ENCODE data around the gene TTC7B. TPM values are rescaled to one million over a fixed set of nuclear protein-coding genes. Genes with fewer than 3 reads are reported as not detected.

The TTC7B gene
- polyA plus RNA-seq, 1 donor from 2014 or later: 19.9 TPM

GRCh38 chr14:90755661-90756304, 60.4 kb downstream of the TTC7B start:
- Histone ChIP-seq H4K20me1 (ENCODE audit: insufficient read depth) (no peaks in the 10 kb centered on the region), H3K27ac (ENCODE audit: low read length) (no peak overlapping the region), H3K9me3 (ENCODE audit: low read length) (no peaks in the 10 kb centered on the region), H3K9me2 (ENCODE audit: insufficient read depth, low read length) (no peaks in the 10 kb centered on the region), H2AFZ (ENCODE audit: low read depth, low read length) (no peak overlapping the region), H3K36me3 (ENCODE audit: insufficient read depth, low read length) (no peaks in the 10 kb centered on the region), H3K4me3 (ENCODE audit: low read length) (no peak overlapping the region), H3K4me2 (ENCODE audit: low read length) (no peak overlapping the region), H3F3A (ENCODE audit: insufficient read depth, low read length, poor library complexity, severe bottlenecking) (no peaks in the 10 kb centered on the region), H3K27me3 (ENCODE audit: insufficient read depth, low read depth, low read length) (no peaks in the 10 kb centered on the region), H3K79me2 (replicated peaks; ENCODE audit: insufficient read depth, low read length) (no peaks in the 10 kb centered on the region), H3K9ac (ENCODE audit: low read length) (no peak overlapping the region)
- TF ChIP-seq POLR2AphosphoS5 (IDR thresholded peaks at IDR 0.05) (no peak), CTCF (IDR thresholded peaks at IDR 0.05; ENCODE audit: poor library complexity, severe bottlenecking) (no peak), RAD21 (conservative IDR thresholded peaks at IDR 0.05) (no peak), EZH2 (IDR thresholded peaks at IDR 0.05; ENCODE audit: borderline replicate concordance, insufficient read depth, low read length, poor library complexity, severe bottlenecking) (no peak), SMC3 (conservative IDR thresholded peaks at IDR 0.05; ENCODE audit: poor library complexity) (no peak), TAF1 (IDR thresholded peaks at IDR 0.05; ENCODE audit: low read depth) (no peak), MXI1 (conservative IDR thresholded peaks at IDR 0.05; ENCODE audit: poor library complexity, severe bottlenecking) (no peak), EP300 (conservative IDR thresholded peaks at IDR 0.05; ENCODE audit: poor library complexity, severe bottlenecking) (no peak), REST (IDR thresholded peaks at IDR 0.05; ENCODE audit: borderline replicate concordance) (no peak)

- TF ChIP-seq TAF1 (IDR thresholded peaks at IDR 0.05; ENCODE audit: low read depth): no peak
- no peak for TF ChIP-seq MXI1 (conservative IDR thresholded peaks at IDR 0.05; ENCODE audit: poor library complexity, severe bottlenecking)
- no peak for TF ChIP-seq RAD21 (conservative IDR thresholded peaks at IDR 0.05)
- no peak for TF ChIP-seq POLR2AphosphoS5 (IDR thresholded peaks at IDR 0.05)
- TF ChIP-seq CTCF (IDR thresholded peaks at IDR 0.05; ENCODE audit: poor library complexity, severe bottlenecking): no peak
- TF ChIP-seq SMC3 (conservative IDR thresholded peaks at IDR 0.05; ENCODE audit: poor library complexity): no peak
- TF ChIP-seq REST (IDR thresholded peaks at IDR 0.05; ENCODE audit: borderline replicate concordance): no peak
- TF ChIP-seq EZH2 (IDR thresholded peaks at IDR 0.05; ENCODE audit: borderline replicate concordance, insufficient read depth, low read length, poor library complexity, severe bottlenecking): no peak
- TF ChIP-seq EP300 (conservative IDR thresholded peaks at IDR 0.05; ENCODE audit: poor library complexity, severe bottlenecking): no peak
- Histone ChIP-seq H3K79me2 (replicated peaks; ENCODE audit: insufficient read depth, low read length) (no peaks in the 10 kb centered on the region), H4K20me1 (ENCODE audit: insufficient read depth) (no peaks in the 10 kb centered on the region), H3K27ac (ENCODE audit: low read length) (no peak overlapping the region), H3F3A (ENCODE audit: insufficient read depth, low read length, poor library complexity, severe bottlenecking) (no peaks in the 10 kb centered on the region), H3K27me3 (ENCODE audit: insufficient read depth, low read depth, low read length) (no peaks in the 10 kb centered on the region), H3K9ac (ENCODE audit: low read length) (no peak overlapping the region), H3K9me2 (ENCODE audit: insufficient read depth, low read length) (no peaks in the 10 kb centered on the region), H2AFZ (ENCODE audit: low read depth, low read length) (no peak overlapping the region), H3K36me3 (ENCODE audit: insufficient read depth, low read length) (no peaks in the 10 kb centered on the region), H3K4me3 (ENCODE audit: low read length) (no peak overlapping the region), H3K9me3 (ENCODE audit: low read length) (no peaks in the 10 kb centered on the region), H3K4me2 (ENCODE audit: low read length) (no peak overlapping the region)
These were observed 62.7 kb downstream of the TTC7B start for GRCh38 chr14:90753456-90754005.
